Brain microvascular endothelial cell (primary cell): ENCODE results near the gene TCF7L1.

Experiments used
- DNase-seq: peaks from one replicate; pipeline ENCODE4 v3.0.0-alpha.2; 2020
- H3K27ac ChIP-seq: fragments of 250-450 bp; sonication (Bioruptor Pico); 2 replicates; pipeline ENCODE4 v1.5.1; 2020; ENCODE audit warnings: mild to moderate bottlenecking, moderate library complexity
- H3K27me3 ChIP-seq: fragments of 250-450 bp; sonication (Bioruptor Pico); replicated peaks from 2 replicates; pipeline ENCODE4 v1.5.1; 2020; ENCODE audit warnings: mild to moderate bottlenecking
- H3K36me3 ChIP-seq: fragments of 250-450 bp; sonication (Bioruptor Pico); replicated peaks from 2 replicates; pipeline ENCODE4 v1.5.1; 2020; ENCODE audit warnings: mild to moderate bottlenecking
- H3K4me3 ChIP-seq: 2 replicates; pipeline ENCODE4 v1.5.1; 2011; ENCODE audit warnings: low read depth, mild to moderate bottlenecking, control low read depth, low read length, moderate library complexity
- in situ Hi-C: cut with HindIII; loops from 2 replicates; pipeline ENCODE4 v1.10.0; 2017; ENCODE audit warnings: low sequenced_read_pairs, low pct_ligation_motif_present
- TF ChIP-seq, protein P1 (sequence below): IDR thresholded peaks from 2 replicates; pipeline ENCODE4 v1.5.1; 2011; ENCODE audit warnings: low read depth, mild to moderate bottlenecking, moderate library complexity, low read length, control low read depth, inconsistent platforms; ENCODE audit errors: missing control alignments

TCF7L1 gene

DNA sequence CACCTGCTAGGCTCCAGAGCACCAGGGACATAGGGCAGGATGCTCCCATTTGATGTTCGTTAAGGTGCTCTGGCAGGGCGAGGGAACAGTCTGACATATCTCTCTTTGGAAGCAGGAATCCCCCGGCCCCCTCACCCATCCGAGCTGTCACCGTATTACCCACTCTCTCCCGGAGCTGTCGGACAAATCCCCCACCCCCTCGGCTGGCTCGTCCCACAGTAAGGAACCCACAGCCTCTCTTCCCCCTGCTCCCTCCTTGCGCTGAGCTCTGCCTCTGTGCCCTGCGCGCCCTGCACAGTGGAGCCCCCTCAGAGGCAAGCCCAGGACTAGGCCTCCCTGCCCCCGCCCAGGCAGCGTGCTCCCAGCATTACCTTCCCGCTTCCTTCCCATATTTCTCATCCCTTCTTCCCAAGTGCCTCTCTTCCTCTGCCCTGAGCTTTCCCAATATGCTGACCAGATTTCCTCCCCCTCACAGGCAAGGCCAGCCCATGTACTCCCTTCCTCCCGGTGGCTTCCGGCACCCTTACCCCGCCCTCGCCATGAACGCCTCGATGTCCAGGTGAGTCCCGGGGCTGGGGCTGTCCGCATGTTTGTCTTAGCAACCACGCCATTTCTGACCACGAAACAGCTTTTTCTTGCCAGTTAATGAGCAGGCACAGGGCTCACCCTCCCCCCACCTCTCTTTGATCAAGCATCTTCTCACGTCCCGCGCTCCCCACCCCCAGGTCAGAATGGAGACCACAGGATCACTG lies 170.8 kb downstream of the TCF7L1 start:
- no peak overlapping the region for H3K4me3 ChIP-seq
- in situ Hi-C loops: no loop called here
- TF ChIP-seq, protein P1, sequence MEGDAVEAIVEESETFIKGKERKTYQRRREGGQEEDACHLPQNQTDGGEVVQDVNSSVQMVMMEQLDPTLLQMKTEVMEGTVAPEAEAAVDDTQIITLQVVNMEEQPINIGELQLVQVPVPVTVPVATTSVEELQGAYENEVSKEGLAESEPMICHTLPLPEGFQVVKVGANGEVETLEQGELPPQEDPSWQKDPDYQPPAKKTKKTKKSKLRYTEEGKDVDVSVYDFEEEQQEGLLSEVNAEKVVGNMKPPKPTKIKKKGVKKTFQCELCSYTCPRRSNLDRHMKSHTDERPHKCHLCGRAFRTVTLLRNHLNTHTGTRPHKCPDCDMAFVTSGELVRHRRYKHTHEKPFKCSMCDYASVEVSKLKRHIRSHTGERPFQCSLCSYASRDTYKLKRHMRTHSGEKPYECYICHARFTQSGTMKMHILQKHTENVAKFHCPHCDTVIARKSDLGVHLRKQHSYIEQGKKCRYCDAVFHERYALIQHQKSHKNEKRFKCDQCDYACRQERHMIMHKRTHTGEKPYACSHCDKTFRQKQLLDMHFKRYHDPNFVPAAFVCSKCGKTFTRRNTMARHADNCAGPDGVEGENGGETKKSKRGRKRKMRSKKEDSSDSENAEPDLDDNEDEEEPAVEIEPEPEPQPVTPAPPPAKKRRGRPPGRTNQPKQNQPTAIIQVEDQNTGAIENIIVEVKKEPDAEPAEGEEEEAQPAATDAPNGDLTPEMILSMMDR: no peak

DNA sequence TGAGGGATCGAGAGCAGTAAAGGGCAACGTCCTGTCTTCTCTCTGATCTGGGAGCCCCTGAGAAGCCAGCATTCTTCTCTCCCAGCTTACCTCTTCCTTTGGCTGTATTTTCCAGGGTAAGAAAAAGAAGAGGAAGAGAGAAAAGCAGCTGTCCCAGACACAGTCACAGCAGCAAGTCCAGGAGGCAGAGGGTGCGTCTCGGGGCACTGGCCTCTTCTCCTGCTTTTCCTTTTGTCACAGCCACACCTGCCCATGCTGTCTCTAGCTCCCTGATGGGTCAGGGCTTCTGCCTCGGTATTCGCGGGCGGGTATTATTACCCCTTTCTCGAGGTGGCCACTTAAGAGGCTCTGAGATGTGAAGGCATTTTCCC lies 174.3 kb downstream of the TCF7L1 start:
- TF ChIP-seq, protein P1: no peak
- in situ Hi-C loops: no loop called here

More for the DNA sequence above, 170.8 kb downstream of the TCF7L1 start:
- no peak for DNase-seq
- no peaks in the 10 kb centered on the region for H3K36me3 ChIP-seq
- H3K27me3 ChIP-seq: no peaks in the 10 kb centered on the region
- no peak overlapping the region for H3K27ac ChIP-seq

DNA sequence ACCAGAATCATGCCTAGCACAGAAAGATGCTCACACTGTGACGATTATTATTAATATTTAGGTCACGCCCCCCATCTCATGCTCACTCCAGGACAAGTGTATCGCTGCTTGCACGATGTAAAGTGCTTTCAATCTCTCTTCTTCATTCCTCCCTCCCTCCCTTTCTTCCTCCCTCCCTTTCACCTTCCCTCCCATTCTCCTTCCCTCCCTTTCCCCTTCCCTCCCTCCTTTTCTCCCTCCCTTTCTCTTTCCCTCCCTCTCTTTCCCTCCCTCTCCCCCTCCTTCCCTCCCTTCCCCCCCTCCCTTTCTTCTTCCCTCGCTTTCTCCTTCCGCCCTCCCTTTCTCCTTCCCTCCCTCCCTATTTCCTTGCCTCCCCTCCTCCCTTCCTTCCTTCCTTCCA lies 175.0 kb downstream of the TCF7L1 start:
- no peak for DNase-seq
- Histone ChIP-seq H3K27ac (no peak overlapping the region), H3K27me3 (no peaks in the 10 kb centered on the region), H3K36me3 (no peaks in the 10 kb centered on the region), H3K4me3 (no peak overlapping the region)
- TF ChIP-seq, protein P1: no peak
- in situ Hi-C loops: no loop called here

More for the DNA sequence above, 174.3 kb downstream of the TCF7L1 start:
- Histone ChIP-seq H3K36me3 (no peaks in the 10 kb centered on the region), H3K4me3 (no peak overlapping the region), H3K27ac (no peak overlapping the region), H3K27me3 (no peaks in the 10 kb centered on the region)
- DNase-seq: no peak

DNA sequence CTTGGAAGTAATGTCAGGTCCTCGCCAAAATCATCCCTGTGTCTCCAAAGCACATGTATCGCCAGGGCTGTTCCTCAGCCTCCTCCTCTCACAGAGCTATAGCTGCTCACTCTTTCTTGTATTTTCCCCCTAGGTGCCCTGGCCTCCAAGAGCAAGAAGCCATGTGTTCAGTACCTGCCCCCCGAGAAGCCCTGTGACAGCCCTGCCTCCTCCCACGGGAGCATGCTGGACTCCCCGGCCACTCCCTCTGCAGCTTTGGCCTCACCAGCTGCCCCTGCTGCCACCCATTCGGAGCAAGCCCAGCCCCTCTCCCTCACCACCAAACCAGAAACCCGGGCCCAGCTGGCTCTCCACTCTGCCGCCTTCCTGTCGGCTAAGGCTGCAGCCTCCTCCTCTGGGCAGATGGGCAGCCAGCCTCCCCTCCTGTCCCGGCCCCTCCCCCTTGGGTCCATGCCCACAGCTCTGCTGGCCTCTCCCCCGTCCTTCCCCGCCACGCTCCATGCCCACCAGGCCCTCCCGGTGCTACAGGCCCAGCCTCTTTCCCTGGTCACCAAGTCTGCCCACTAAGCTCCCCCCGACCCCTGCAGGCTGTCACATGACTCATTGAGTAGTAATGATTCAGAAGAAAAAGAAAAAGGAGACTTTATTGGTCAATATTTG lies 175.8 kb downstream of the TCF7L1 start:
- in situ Hi-C loops: no loop called here
- no peak overlapping the region for H3K4me3 ChIP-seq
- H3K27me3 ChIP-seq: no peaks in the 10 kb centered on the region
- TF ChIP-seq, protein P1: no peak
- no peaks in the 10 kb centered on the region for H3K36me3 ChIP-seq
- no peak overlapping the region for H3K27ac ChIP-seq
- no peak for DNase-seq

DNA sequence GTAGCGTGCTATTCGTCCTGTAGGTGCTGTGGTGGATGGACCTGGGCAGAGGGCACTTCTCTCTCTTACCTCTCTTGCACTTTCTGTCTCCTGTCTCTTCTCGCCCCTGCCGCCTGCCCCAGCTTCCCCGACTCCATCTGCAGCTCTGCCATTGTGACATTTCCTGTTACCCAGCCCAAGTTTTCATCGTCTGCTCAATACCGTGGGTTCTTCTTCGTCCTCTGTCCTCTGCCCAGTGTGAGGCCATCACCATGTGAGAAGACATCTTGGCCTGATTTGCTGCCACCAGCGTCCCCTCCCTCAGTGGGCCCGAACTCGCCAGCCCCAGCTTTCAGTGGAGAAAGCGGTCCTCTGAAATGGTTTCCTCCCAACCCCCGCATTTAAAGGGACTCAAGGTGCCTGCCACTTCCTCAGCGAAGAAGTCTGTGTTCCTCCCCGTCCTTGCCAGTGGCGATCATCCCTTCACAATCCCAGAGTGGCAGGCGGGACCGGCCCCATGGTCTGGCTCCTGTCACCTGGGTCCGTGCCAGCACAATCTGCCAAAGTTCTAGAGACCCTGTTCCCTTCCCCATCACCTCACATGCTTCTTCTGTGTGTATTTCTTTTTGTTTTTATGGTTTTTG lies 176.6 kb downstream of the TCF7L1 start:
- no peak for DNase-seq
- no peaks in the 10 kb centered on the region for H3K27me3 ChIP-seq
- no peak overlapping the region for H3K27ac ChIP-seq
- no peak overlapping the region for H3K4me3 ChIP-seq
- no peaks in the 10 kb centered on the region for H3K36me3 ChIP-seq
- in situ Hi-C loops: no loop called here
- TF ChIP-seq, protein P1: no peak
